Upper lobe of right lung (tissue), 1 donor: Measurements from ENCODE around the gene TBL1X. TPM values are rescaled to one million over a fixed set of nuclear protein-coding genes. Genes with fewer than 3 reads are reported as not detected.

Experiments used
- ATAC-seq: fragments of 200-7000 bp; cut with Tn5 transposase; one replicate; pipeline ENCODE4 v1.9.1; 2020; ENCODE audit warnings: mild to moderate bottlenecking, moderate library complexity
- DNase-seq: peaks from one replicate; pipeline ENCODE4 v3.0.0-alpha.2; 2020
- H3K27ac ChIP-seq: fragments of 200-600 bp; one replicate; pipeline ENCODE4 v1.8.0; 2022
- H3K27me3 ChIP-seq: fragments of 200-600 bp; one replicate; pipeline ENCODE4 v1.8.0; 2022; ENCODE audit warnings: mild to moderate bottlenecking
- H3K36me3 ChIP-seq: fragments of 200-600 bp; one replicate; pipeline ENCODE4 v1.8.0; 2022
- H3K4me1 ChIP-seq: fragments of 200-600 bp; one replicate; pipeline ENCODE4 v1.8.0; 2022
- H3K4me3 ChIP-seq: fragments of 200-600 bp; one replicate; pipeline ENCODE4 v1.8.0; 2022; ENCODE audit warnings: mild to moderate bottlenecking
- H3K9me3 ChIP-seq: fragments of 200-600 bp; one replicate; pipeline ENCODE4 v1.8.0; 2022
- intact Hi-C: fragments of 100-400 bp; cut with DNase I; formaldehyde crosslinking; loops from one replicate; pipeline ENCODE4 v1.11.0; 2022
- total RNA-seq: library from RNA; stranded (reverse); fragmentation: NEBNext Ultra II Directional; extraction: Animal tissue kit (Norgen Biotek cat#: 25700); gene quantifications from one replicate; pipeline ENCODE4 v1.2.1, GENCODE V29; 2021
- TF ChIP-seq, protein P1 (sequence below): fragments of 200-600 bp; IDR thresholded peaks from one replicate; pipeline ENCODE4 v1.8.0; 2022; ENCODE audit warnings: antibody characterized with exemption
- donor health status: DM: no; HTN: yes; CAD: no; lungs with severe emphysema.

TBL1X gene
- total RNA-seq, 1 donor from 2014 or later, result 18.4 TPM

DNA sequence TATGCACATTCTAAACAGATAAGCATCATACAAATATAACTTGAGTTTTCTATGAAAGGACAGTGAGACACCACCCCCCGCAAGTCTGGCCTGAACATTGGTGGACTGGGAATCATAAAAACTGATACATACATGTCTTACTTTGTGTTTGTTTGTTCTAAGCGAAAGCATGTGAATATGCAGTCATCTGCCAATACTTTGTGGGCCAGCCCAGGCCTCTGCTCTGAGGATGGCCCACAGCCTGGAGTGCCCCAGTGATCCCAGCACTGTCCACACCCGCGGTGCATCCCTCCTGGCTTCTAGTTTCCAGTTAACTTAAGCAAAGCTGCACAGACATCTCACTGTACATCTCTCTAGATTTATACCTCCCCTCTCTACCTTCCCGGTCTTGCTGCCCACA is 154.3 kb downstream of the TBL1X start:
- no peak overlapping the region for H3K4me3 ChIP-seq
- H3K27ac ChIP-seq, result no peak overlapping the region
- no peaks in the 10 kb centered on the region for H3K36me3 ChIP-seq
- no peaks in the 10 kb centered on the region for H3K27me3 ChIP-seq
- DNase-seq (no peak), ATAC-seq (no peak)
- TF ChIP-seq, protein P1, sequence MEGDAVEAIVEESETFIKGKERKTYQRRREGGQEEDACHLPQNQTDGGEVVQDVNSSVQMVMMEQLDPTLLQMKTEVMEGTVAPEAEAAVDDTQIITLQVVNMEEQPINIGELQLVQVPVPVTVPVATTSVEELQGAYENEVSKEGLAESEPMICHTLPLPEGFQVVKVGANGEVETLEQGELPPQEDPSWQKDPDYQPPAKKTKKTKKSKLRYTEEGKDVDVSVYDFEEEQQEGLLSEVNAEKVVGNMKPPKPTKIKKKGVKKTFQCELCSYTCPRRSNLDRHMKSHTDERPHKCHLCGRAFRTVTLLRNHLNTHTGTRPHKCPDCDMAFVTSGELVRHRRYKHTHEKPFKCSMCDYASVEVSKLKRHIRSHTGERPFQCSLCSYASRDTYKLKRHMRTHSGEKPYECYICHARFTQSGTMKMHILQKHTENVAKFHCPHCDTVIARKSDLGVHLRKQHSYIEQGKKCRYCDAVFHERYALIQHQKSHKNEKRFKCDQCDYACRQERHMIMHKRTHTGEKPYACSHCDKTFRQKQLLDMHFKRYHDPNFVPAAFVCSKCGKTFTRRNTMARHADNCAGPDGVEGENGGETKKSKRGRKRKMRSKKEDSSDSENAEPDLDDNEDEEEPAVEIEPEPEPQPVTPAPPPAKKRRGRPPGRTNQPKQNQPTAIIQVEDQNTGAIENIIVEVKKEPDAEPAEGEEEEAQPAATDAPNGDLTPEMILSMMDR, result no peak
- no peaks in the 10 kb centered on the region for H3K4me1 ChIP-seq
- intact Hi-C loops, result no loop called here
- H3K9me3 ChIP-seq, result no peaks in the 10 kb centered on the region

DNA sequence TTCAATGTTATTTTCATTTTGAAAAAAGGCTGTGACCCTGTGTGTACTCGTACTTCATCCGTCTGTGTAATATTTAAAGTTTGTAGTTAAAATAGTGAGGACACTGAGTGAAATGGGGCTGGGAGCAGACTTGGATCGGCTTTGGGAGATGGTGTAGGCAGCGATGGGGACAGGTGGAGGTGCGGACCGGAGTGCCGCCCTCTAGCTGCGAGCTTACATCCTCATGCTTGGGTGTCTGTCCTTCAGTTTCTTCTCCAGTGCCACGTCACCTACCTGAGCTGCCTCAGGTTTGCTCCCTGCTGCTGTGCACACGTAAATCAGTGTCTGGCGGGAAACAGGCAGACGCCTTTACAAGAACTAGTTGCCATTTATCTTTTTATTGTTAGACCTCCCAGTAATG is 154.7 kb downstream of the TBL1X start:
- no peaks in the 10 kb centered on the region for H3K27me3 ChIP-seq
- no peaks in the 10 kb centered on the region for H3K4me1 ChIP-seq
- ATAC-seq, result no peak
- H3K4me3 ChIP-seq, result no peak overlapping the region
- intact Hi-C loops, result no loop called here
- DNase-seq, result no peak
- H3K36me3 ChIP-seq, result no peaks in the 10 kb centered on the region
- TF ChIP-seq, protein P1, result no peak
- H3K27ac ChIP-seq, result no peak overlapping the region
- H3K9me3 ChIP-seq, result no peaks in the 10 kb centered on the region

DNA sequence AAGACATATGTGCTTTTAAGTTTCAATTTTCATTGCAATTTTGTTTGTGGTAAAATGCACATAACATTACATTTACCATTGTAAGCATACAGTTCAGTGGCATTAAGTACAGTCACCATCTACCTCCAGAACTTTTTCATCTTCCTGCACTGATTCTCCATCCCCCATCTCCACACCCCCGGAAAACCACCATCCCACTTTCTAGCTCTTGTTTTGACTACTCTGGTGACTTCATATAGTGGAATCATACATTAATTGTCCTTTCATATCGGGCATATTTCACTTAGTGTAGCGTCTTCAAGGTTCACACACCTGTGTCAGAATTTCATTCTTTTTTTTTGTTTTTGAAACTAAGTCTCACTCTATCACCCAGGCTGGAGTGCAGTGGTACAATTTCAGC is 157.3 kb downstream of the TBL1X start:
- TF ChIP-seq, protein P1, result no peak
- no peak for ATAC-seq
- no peak for DNase-seq
- Histone ChIP-seq H3K27me3 (no peaks in the 10 kb centered on the region), H3K27ac (no peak overlapping the region), H3K4me1 (no peaks in the 10 kb centered on the region), H3K36me3 (no peaks in the 10 kb centered on the region), H3K9me3 (no peaks in the 10 kb centered on the region), H3K4me3 (no peak overlapping the region)
- intact Hi-C loops, result no loop called here

DNA sequence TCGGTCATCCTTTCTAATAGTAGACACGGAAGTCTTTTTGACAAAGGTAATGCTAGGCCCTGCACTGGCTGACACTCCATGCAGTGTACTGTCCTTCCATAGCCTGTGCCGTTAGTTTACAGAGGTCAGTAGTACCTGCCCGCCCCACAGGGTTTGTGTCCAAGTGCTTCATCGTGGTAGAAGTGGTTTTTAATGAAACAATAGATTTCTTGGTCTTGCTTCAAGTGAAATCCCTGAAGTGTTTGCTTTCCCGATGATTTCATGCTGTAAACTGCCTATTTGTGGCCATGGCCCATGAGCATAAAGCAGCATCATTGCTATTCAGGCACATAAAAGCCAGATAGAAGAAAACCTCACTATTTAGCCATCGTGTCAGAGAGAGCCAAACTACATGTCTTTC is 161.5 kb downstream of the TBL1X start:
- no peak for DNase-seq
- intact Hi-C loops, result no loop called here
- Histone ChIP-seq H3K4me1 (no peaks in the 10 kb centered on the region), H3K27ac (no peak overlapping the region), H3K27me3 (no peaks in the 10 kb centered on the region), H3K36me3 (no peaks in the 10 kb centered on the region), H3K9me3 (no peaks in the 10 kb centered on the region), H3K4me3 (no peak overlapping the region)
- ATAC-seq, result no peak
- TF ChIP-seq, protein P1, result no peak

DNA sequence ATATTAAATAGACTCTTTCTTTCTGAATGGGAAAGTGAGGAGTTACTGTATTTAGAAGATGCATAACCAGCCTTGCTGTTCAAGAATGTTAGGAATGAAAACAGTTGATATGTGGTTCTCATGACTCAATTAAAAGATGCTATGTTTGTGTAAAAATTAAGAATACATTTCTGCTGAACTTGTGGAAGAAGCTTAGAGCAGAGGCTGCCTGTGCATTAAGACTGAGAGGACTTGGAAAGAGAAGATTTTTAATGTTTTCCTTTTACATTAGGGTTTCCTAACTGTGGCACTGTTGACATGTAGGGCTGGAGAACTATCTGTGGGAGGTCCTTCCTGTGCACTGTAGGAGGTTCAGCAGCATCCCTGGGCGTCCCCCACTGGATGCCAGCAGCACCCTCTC is 163.1 kb downstream of the TBL1X start:
- Histone ChIP-seq H3K9me3 (no peaks in the 10 kb centered on the region), H3K4me3 (no peak overlapping the region), H3K27ac (no peak overlapping the region), H3K4me1 (no peaks in the 10 kb centered on the region), H3K36me3 (no peaks in the 10 kb centered on the region), H3K27me3 (no peaks in the 10 kb centered on the region)
- ATAC-seq (no peak), DNase-seq (no peak)
- TF ChIP-seq, protein P1, result no peak
- intact Hi-C loops, result no loop called here

DNA sequence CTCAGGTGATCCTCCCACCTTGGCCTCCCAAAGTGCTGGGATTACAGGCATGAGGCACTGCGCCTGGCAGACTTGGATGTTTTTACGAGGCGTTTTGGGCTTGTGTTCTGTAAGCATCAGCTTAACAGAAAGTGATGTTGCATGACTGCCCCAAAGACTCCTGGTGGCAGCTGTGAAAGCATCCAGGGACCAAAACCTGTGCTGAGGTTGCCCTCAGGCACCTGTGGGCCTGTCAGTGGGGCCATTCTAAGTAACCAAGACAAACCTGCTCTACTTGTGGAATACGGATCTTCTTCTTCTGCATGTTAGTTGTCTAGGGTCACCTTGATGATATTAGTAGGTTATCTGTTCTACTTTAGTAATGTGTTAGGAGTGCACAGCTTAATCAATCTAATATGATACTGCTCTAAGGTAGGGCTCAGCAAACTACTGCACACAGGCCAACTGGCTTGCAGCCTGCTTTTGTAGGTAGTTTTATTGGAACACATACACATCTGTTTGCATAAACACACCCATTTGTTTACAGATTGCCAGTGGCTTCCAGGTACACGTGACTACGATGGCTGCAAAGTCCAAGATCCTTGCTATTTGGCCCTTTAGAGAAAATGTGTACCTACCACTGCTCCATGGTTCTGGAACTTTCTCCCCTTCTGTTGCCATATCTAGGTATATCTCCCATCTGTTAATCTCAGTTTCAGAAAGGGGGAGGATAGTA is 164.1 kb downstream of the TBL1X start:
- intact Hi-C loops, result no loop called here
- no peaks in the 10 kb centered on the region for H3K9me3 ChIP-seq
- no peaks in the 10 kb centered on the region for H3K27me3 ChIP-seq
- H3K4me1 ChIP-seq, result no peaks in the 10 kb centered on the region
- TF ChIP-seq, protein P1, result no peak
- no peak for ATAC-seq
- no peaks in the 10 kb centered on the region for H3K36me3 ChIP-seq
- no peak overlapping the region for H3K27ac ChIP-seq
- no peak for DNase-seq
- no peak overlapping the region for H3K4me3 ChIP-seq
